ENCODE results near the gene CPB2.

The CPB2 gene

GRCh38 chr13:46045424-46045823 is 59.4 kb downstream of the CPB2 start:
- DNase-seq, result no peak

GRCh38 chr13:46043647-46044046 is 61.2 kb downstream of the CPB2 start:
- DNase-seq, result no peak

- no peak for DNase-seq
Measured at GRCh38 chr13:46041419-46041839, 63.4 kb downstream of the CPB2 start.

GRCh38 chr13:46040763-46041162 is 64.1 kb downstream of the CPB2 start:
- no peak for DNase-seq

GRCh38 chr13:46039411-46040182 is 65.2 kb downstream of the CPB2 start:
- DNase-seq, result no peak

- DNase-seq, result no peak
Measured at GRCh38 chr13:46038296-46038695, 66.5 kb downstream of the CPB2 start.

- DNase-seq, result no peak
Measured at GRCh38 chr13:46035066-46035465, 69.8 kb downstream of the CPB2 start.

GRCh38 chr13:46032341-46032740 is 72.5 kb downstream of the CPB2 start:
- DNase-seq, result no peak

GRCh38 chr13:46031581-46032263 is 73.1 kb downstream of the CPB2 start:
- no peak for DNase-seq

GRCh38 chr13:46025157-46025556 is 79.7 kb downstream of the CPB2 start:
- no peak for DNase-seq

GRCh38 chr13:46022481-46022880 is 82.4 kb downstream of the CPB2 start:
- DNase-seq, result no peak

- no peak for DNase-seq
Measured at GRCh38 chr13:46016216-46016615, 88.6 kb downstream of the CPB2 start.

GRCh38 chr13:46015366-46015765 is 89.5 kb downstream of the CPB2 start:
- no peak for DNase-seq

GRCh38 chr13:46012404-46012803 is 92.4 kb downstream of the CPB2 start:
- DNase-seq, result no peak

- DNase-seq, result no peak
Measured at GRCh38 chr13:46010148-46010547, 94.7 kb downstream of the CPB2 start.

- no peak for DNase-seq
Measured at GRCh38 chr13:46008631-46009030, 96.2 kb downstream of the CPB2 start.

- no peak for DNase-seq
Measured at GRCh38 chr13:46006688-46007452, 98.0 kb downstream of the CPB2 start.

GRCh38 chr13:46004491-46004890 is 100.3 kb downstream of the CPB2 start:
- no peak for DNase-seq
